ENCODE results near the gene GRIN3A.

GRIN3A gene

GRCh38 chr9:101702257-101702656 is 36.2 kb downstream of the GRIN3A start:
- Histone ChIP-seq H3K79me2 (ENCODE audit: insufficient read depth, low read length) (no peaks in the 10 kb centered on the region), H3K9me2 (replicated peaks; ENCODE audit: low read depth, low read length) (no peaks in the 10 kb centered on the region), H3K4me2 (ENCODE audit: low read depth, low read length, poor library complexity, severe bottlenecking) (no peak overlapping the region), H3K4me3 (ENCODE audit: low read length, poor library complexity, severe bottlenecking) (no peak overlapping the region), H2AFZ (ENCODE audit: low read length) (no peak overlapping the region), H3K27me3 (ENCODE audit: insufficient read depth, low read length, poor library complexity, severe bottlenecking) (peaks cover 5% of the 10 kb centered on the region), H3K9ac (ENCODE audit: low read depth, low read length, poor library complexity, severe bottlenecking) (no peak overlapping the region), H3K4me1 (ENCODE audit: insufficient read depth, low read length, poor library complexity, severe bottlenecking) (peaks cover 10% of the 10 kb centered on the region), H3F3A (ENCODE audit: low read depth) (no peaks in the 10 kb centered on the region), H3K36me3 (ENCODE audit: insufficient read depth, low read length) (no peaks in the 10 kb centered on the region), H4K20me1 (ENCODE audit: insufficient read depth, low read length, poor library complexity, severe bottlenecking) (no peaks in the 10 kb centered on the region), H3K9me3 (ENCODE audit: insufficient read depth, low read depth, low read length) (no peaks in the 10 kb centered on the region)
- TF ChIP-seq EZH2phosphoT487 (IDR thresholded peaks at IDR 0.05; ENCODE audit: borderline replicate concordance) (no peak), CTCF (conservative IDR thresholded peaks at IDR 0.05; ENCODE audit: low read length) (no peak)

- Histone ChIP-seq H3K9me3 (ENCODE audit: insufficient read depth, low read depth, low read length) (no peaks in the 10 kb centered on the region), H3K4me2 (ENCODE audit: low read depth, low read length, poor library complexity, severe bottlenecking) (no peak overlapping the region), H3K4me3 (ENCODE audit: low read length, poor library complexity, severe bottlenecking) (no peak overlapping the region), H3F3A (ENCODE audit: low read depth) (no peaks in the 10 kb centered on the region), H3K36me3 (ENCODE audit: insufficient read depth, low read length) (no peaks in the 10 kb centered on the region), H3K79me2 (ENCODE audit: insufficient read depth, low read length) (no peaks in the 10 kb centered on the region), H3K27me3 (ENCODE audit: insufficient read depth, low read length, poor library complexity, severe bottlenecking) (no peaks in the 10 kb centered on the region), H3K4me1 (ENCODE audit: insufficient read depth, low read length, poor library complexity, severe bottlenecking) (no peaks in the 10 kb centered on the region), H4K20me1 (ENCODE audit: insufficient read depth, low read length, poor library complexity, severe bottlenecking) (no peaks in the 10 kb centered on the region), H3K9me2 (replicated peaks; ENCODE audit: low read depth, low read length) (no peaks in the 10 kb centered on the region), H3K9ac (ENCODE audit: low read depth, low read length, poor library complexity, severe bottlenecking) (no peak overlapping the region), H2AFZ (ENCODE audit: low read length) (no peak overlapping the region)
- TF ChIP-seq EZH2phosphoT487 (IDR thresholded peaks at IDR 0.05; ENCODE audit: borderline replicate concordance) (no peak), CTCF (conservative IDR thresholded peaks at IDR 0.05; ENCODE audit: low read length) (no peak)
These were observed 44.7 kb downstream of the GRIN3A start for GRCh38 chr9:101693546-101694336.

GRCh38 chr9:101691657-101692056 is 46.8 kb downstream of the GRIN3A start:
- Histone ChIP-seq H3K79me2 (ENCODE audit: insufficient read depth, low read length) (no peaks in the 10 kb centered on the region), H3F3A (ENCODE audit: low read depth) (no peaks in the 10 kb centered on the region), H3K4me2 (ENCODE audit: low read depth, low read length, poor library complexity, severe bottlenecking) (no peak overlapping the region), H2AFZ (ENCODE audit: low read length) (no peak overlapping the region), H3K9me3 (ENCODE audit: insufficient read depth, low read depth, low read length) (no peaks in the 10 kb centered on the region), H3K9me2 (replicated peaks; ENCODE audit: low read depth, low read length) (no peaks in the 10 kb centered on the region), H3K36me3 (ENCODE audit: insufficient read depth, low read length) (no peaks in the 10 kb centered on the region), H4K20me1 (ENCODE audit: insufficient read depth, low read length, poor library complexity, severe bottlenecking) (no peaks in the 10 kb centered on the region), H3K9ac (ENCODE audit: low read depth, low read length, poor library complexity, severe bottlenecking) (no peak overlapping the region), H3K4me3 (ENCODE audit: low read length, poor library complexity, severe bottlenecking) (no peak overlapping the region), H3K4me1 (ENCODE audit: insufficient read depth, low read length, poor library complexity, severe bottlenecking) (no peaks in the 10 kb centered on the region), H3K27me3 (ENCODE audit: insufficient read depth, low read length, poor library complexity, severe bottlenecking) (no peaks in the 10 kb centered on the region)
- TF ChIP-seq EZH2phosphoT487 (IDR thresholded peaks at IDR 0.05; ENCODE audit: borderline replicate concordance), result no peak

- H3K79me2 ChIP-seq (ENCODE audit: insufficient read depth, low read length), result no peaks in the 10 kb centered on the region
- no peak overlapping the region for H3K4me2 ChIP-seq (ENCODE audit: low read depth, low read length, poor library complexity, severe bottlenecking)
- H3K36me3 ChIP-seq (ENCODE audit: insufficient read depth, low read length), result no peaks in the 10 kb centered on the region
- H3K9me2 ChIP-seq (replicated peaks; ENCODE audit: low read depth, low read length), result no peaks in the 10 kb centered on the region
- H3K4me3 ChIP-seq (ENCODE audit: low read length, poor library complexity, severe bottlenecking), result no peak overlapping the region
- no peaks in the 10 kb centered on the region for H3K4me1 ChIP-seq (ENCODE audit: insufficient read depth, low read length, poor library complexity, severe bottlenecking)
- TF ChIP-seq CTCF (conservative IDR thresholded peaks at IDR 0.05; ENCODE audit: low read length), result no peak
- no peak for TF ChIP-seq EZH2phosphoT487 (IDR thresholded peaks at IDR 0.05; ENCODE audit: borderline replicate concordance)
- H3K9ac ChIP-seq (ENCODE audit: low read depth, low read length, poor library complexity, severe bottlenecking), result no peak overlapping the region
- no peak overlapping the region for H2AFZ ChIP-seq (ENCODE audit: low read length)
- no peaks in the 10 kb centered on the region for H3F3A ChIP-seq (ENCODE audit: low read depth)
- no peaks in the 10 kb centered on the region for H3K9me3 ChIP-seq (ENCODE audit: insufficient read depth, low read depth, low read length)
- H3K27me3 ChIP-seq (ENCODE audit: insufficient read depth, low read length, poor library complexity, severe bottlenecking), result no peaks in the 10 kb centered on the region
- no peaks in the 10 kb centered on the region for H4K20me1 ChIP-seq (ENCODE audit: insufficient read depth, low read length, poor library complexity, severe bottlenecking)
These were observed 49.4 kb downstream of the GRIN3A start for GRCh38 chr9:101689039-101689438.

Data from Loucy (cell line).